Stimulated activated CD4-positive, alpha-beta T cell treated with anti-CD3 and anti-CD28 coated beads, Interleukin-2, amount 100 ng/mL, for 48 hours (primary cell): ENCODE measurements around the gene PLEKHA8.

Experiments used
- DNase-seq, 2 donors: peaks; one replicate each; pipeline ENCODE4 v3.0.0-alpha.2; 2020

Gene PLEKHA8

DNA sequence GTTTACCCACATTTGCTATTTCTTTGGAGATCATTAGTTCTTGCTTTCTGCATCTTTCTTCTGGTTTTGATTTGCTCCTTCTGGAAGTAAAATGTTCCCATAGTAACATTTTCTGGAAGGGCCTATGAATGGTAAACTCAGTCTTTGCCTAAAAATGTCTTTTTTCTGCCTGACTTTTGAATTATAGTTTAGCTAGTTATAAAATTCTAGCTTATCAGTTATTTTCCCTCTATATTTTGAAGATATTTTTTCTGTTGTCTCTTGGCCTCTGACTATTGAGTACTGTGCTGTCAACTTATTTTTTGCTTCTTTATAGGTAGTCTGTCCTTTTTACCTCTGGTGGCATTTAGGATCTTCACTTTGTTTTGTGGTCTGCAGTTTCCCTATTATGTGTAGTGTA is 84.9 kb downstream of the PLEKHA8 start:
- DNase-seq = no peak

DNA sequence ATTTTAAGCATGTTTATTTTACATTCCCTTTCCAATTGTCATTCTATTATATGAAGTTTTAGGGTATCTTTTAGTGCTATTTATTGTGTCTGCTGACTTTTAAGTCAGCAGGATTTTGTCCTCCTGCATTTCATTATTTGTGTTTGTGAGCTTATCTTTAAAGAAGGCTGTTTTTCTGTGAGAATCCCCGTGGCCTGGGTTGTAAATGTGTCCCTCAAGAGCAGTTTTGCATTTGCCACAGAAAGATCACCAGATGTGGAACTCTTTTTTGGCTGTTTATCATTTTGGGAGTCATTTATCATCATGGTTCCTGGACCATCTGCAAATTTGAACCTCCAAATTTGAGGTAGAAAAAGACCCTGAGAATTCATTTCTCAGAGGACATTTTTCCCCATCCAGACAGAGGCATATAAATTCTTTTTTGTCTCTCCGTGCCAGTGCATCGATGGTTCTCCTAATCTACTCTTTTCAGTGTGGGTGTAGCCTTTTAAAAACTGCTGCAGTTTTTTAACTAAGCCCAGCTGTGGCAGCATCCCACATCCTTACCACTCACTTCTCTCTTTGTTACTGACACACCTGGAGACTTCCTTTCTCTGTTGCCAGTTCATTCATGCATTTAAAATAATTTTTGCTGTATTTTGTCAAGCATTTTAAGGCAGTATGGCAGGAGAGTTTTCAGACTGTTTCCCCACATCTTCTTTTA is 86.5 kb downstream of the PLEKHA8 start:
- DNase-seq = no peak

DNA sequence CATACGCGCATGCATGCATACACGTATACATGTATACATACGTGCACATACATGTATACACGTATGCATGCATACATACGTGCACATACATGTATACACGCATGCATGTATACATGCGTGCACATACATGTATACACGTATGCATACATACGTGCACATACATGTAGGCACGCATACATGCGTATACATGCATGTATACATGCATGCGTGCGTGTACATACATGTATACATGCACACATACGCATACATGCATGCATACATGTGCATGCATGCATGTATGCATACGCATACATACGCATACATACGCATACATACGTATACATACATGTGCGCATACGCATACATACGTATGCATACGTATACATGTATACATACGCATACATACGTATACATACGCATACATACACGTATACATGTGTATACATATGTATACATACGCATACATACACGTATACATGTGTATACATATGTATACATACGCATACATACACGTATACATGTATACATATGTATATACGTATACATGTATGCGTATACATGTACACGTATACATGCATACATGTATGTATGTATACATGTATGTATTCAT is 87.6 kb downstream of the PLEKHA8 start:
- DNase-seq = no peak

DNA sequence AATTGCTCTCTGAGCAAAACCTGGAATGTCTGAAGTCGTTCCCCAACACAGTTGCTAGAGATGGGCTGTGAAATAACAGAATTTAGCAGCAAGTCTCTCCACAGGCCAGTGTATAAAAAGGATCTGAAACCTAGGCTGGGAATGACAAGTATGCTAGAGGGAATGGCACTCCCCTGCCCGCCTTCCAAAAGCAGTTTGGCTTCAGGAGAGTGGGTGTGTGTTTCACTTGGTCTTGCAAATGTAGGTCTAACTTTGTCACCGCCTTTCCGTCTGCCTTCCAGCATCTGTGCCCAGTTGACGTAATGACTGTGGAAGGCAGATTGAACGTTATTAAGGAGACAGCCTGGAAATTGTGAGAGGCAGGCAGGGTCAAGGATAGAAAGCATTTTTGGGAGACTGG is 88.6 kb downstream of the PLEKHA8 start:
- no peak for DNase-seq

GRCh38 chr7:30117896-30118295 is 89.7 kb downstream of the PLEKHA8 start:
- DNase-seq = no peak

- DNase-seq = no peak
Observed at GRCh38 chr7:30119890-30120577, 91.8 kb downstream of the PLEKHA8 start.

GRCh38 chr7:30133736-30134610 is 105.8 kb downstream of the PLEKHA8 start:
- DNase-seq = no peak

DNA sequence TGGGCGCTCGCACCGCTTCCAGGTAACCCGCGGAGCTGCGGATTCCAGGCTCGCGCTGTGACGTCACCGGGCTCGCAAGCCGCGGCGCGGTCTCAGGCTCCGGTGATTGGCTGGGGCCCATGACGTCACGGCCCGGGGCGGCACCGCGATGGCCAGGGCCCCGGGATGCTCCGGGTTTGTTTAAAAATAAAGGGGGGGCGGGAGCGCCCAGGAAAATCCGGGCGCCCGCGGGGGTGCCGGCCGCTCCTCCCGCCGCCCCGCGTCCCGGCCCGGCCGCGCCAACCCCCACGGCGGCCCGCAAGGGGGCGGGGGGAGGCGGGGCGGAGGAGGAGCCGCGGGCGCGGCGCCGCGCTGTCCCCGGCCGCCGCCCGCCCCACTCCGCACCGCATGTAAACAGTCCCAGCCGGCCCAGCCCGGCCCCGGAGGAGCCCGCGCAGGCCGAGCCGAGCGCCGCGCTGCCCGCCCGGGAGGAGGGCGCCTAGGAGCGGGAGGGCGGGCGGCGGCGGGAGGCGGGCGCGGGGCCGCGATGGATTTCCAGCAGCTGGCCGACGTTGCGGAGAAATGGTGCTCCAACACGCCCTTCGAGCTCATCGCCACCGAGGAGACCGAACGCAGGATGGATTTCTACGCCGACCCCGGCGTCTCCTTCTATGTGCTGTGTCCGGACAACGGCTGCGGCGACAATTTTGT is 106.5 kb downstream of the PLEKHA8 start, which contains the start of gene MTURN:
MTURN (plus strand) TSS at position 376 of the 690 bp plus-strand sequence; CDS start at position 527, 151 bp downstream.
- DNase-seq = peak; percentile 77 to 81

DNA sequence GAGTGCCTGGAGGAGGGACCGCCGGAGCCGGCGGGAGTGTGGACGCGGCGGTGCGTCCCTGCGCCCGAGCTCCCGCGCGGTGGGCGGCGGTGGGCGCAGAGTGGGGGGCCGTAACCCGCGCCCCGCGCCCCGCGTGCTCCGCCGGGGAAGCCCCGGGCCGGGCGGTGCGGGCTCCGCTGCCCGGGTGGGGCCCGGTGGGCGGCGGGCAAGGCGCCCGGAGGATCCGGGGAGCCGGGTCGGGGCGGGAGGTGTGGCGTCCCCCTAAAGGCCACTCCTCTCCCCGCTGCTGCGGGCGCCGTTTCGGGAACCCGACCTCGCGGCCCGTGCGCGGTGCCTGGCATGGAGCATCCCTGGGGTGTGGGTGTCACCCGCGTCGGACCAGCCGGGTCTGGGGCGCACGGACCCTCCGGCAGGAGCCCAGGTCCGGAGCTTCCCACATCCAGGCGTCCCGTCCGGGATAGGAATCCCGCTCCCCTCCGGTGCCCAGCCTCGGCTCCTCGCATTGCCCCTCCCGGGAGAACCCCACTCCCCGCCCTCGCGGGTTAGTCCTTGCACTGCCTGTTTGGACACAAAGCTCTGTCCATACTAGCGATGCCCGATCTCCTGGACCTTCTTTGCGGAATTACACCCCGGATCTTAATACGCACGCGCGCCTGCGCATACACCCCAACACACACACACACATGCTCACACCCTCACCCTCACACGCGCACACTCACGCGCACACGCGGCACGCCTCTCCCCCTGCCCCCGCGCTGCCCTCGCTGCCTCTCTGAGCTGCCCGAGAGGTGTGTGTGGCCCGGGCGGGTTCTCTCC is 107.3 kb downstream of the PLEKHA8 start:
- DNase-seq = peak in 1 of 2 donors; percentile 45

DNA sequence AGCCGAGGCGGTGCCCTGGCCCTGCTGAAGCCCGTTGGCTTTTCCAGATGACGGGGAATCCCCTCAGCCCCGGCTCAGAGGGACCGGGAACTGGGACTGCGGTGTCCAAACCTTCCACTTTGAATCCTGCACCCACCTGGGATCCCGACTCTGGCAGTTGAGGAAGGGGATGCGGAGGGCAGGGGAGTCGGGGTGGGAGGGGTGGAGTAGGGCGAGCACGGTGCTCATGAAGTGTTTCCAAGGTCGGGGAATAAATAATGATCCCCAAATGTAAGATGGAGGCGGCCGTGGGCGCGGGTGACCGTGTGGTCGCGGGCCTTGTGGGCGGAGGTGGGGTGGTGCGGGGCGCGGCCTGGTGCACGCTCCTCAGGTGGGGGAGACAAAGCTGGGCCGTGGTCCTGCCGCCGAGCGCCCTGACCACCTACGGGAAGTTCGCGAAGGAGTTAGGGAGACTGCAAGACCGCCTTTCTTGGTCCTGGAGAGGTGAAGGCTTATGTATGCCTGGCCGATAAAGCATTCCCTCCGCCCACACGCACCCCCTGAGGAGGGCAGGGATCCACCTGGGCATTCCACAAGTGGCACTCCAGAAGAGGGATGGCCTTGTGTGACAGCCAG is 108.0 kb downstream of the PLEKHA8 start:
- no peak for DNase-seq

GRCh38 chr7:30136743-30137485 is 108.7 kb downstream of the PLEKHA8 start:
- DNase-seq = no peak

DNA sequence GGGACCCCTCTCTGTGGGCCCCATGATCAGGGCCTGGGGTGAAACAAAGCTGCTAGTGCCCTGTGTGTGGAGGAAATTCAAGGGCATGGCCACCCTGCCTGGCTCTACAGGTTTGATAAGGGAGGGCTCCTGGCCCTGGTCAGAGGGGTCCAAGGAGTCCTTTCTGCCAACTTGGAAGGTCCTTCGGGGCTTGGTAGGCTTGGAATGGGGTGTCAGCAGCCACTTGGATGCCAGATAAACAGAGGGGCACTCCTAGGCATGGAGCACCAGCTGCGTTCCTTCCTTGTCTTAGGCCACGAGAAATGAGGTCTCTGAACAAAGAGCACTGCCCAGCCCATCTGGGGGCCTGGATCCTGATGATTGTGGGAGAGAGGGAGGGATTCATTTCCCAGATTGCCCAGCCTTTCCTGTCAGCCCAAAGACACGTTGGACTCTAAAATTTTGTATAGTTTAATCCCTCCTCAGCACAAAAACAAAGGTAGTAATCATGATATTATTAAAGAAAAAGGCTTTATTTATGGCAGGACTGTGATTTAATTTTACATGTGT is 111.7 kb downstream of the PLEKHA8 start:
- no peak for DNase-seq

DNA sequence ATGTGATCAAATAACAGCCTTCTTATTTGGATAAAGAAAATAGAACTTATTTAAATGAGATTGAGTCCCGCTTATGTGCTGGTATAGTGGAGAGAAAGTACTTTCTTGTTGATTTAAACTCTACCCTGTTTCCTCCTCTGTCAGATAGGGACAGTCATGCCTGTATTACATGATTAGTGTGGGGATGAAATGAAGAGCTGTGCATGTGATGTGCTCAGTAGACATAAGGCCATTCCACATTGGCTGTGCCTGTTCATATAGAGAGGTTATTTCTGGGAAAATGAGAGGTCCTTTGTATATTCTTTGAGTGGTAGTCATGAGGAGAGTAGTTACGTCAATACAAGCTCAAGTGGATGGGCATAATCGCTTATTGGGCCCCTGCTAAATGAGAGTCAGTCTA is 112.2 kb downstream of the PLEKHA8 start:
- no peak for DNase-seq

GRCh38 chr7:30142710-30143109 is 114.5 kb downstream of the PLEKHA8 start:
- no peak for DNase-seq

DNA sequence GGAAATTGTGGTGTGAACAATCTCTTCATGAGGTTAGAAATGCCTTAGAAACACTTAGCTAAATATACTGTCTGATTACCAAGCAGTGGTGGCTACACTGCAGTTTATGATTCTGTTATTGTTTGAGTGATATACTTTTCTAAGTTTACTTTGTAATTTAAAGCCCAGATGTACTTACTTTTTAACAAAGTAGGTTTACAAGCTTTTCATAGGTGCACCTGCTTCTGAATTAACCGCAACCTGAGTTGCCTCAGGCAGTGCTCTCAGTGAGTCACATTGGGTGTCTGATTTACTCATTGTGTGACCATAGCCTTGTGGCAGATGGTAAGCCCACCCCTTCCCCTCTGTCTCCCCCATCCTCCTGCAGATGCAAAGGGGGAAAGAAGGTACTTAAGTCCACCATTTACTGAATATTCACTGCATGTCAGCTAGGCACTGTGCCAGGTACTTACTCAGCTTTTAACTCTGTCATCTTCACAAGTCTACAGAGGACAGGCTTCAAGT is 115.6 kb downstream of the PLEKHA8 start:
- DNase-seq = no peak

DNA sequence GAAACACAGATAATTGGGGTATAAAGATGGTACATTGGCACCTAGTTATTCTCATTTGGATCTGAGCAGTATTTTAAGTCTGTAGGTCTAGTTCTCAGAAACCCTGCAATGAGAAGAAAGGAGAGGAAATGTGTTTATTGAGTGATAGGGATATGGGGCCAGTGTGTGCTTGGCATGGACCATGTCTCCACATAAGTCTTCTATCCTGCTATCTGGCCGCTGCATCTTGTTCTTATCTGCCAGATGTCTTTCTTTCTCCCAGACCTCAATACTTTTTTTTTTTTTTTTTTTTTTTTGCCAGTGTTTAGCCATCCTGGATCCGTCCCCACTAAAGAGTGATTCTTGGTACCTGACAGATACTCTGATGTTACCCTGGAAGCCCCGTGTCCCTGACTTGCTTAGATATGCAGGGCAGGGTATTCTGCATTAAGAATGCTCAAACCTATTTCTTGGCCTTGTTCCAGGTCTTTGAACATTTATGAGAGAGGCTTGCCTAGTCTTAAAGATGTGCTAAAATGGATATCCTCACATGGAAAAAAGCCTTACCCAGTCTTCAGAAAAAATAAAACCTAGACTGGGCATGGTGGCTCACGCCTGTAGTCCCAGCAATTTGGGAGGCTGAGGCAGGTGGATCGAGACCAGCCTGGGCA is 116.6 kb downstream of the PLEKHA8 start:
- no peak for DNase-seq

- DNase-seq = no peak
Observed at GRCh38 chr7:30145426-30145970, 117.3 kb downstream of the PLEKHA8 start.

DNA sequence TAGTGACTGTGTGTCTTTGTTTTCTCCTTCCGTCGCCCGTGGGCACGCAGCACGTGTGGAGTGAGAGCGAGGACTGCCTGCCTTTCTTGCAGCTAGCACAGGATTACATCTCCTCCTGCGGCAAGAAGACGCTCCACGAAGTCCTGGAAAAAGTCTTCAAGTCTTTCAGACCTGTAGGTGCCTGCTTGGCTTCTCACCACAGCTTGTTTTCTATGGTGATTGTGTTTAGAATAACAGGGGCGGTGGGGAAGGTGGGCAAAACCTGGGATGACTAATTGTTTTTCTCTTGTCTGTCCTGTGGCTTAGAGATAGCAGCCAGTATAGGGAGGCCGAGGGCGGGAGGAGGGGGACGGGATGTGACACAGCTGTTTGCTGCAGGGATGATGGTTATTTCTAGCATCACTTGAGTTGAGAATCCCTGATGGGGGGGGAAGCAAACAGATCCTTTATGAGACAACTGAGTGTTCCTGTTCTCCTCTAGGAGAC is 118.0 kb downstream of the PLEKHA8 start:
- no peak for DNase-seq

GRCh38 chr7:30147223-30147622 is 119.0 kb downstream of the PLEKHA8 start:
- DNase-seq = no peak
